ENCODE measurements around the gene SEMA3B.

SEMA3B gene

DNA sequence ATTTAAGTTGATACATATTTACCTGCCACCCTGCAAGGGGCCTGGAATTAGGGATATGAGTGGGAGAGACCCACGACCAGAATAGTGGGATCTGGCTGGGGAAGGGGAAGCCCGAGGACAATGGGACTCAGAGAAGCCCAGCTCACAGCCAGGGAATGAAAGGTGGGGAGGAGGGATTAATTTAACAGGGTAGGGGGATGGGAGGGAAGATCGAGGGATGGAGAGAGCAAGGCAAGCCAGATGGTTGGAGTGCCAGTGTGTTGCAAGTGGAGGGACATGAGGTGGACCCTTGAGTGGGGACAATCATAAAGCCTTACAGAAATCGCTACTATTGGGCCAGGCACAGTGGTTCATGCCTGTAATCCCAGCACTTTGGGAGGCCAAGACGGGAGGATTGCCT is 37.4 kb upstream of the SEMA3B start:
- H3K4me3 ChIP-seq (ENCODE audit: low read depth, low read length) = no peak overlapping the region
- TF ChIP-seq, protein P1, sequence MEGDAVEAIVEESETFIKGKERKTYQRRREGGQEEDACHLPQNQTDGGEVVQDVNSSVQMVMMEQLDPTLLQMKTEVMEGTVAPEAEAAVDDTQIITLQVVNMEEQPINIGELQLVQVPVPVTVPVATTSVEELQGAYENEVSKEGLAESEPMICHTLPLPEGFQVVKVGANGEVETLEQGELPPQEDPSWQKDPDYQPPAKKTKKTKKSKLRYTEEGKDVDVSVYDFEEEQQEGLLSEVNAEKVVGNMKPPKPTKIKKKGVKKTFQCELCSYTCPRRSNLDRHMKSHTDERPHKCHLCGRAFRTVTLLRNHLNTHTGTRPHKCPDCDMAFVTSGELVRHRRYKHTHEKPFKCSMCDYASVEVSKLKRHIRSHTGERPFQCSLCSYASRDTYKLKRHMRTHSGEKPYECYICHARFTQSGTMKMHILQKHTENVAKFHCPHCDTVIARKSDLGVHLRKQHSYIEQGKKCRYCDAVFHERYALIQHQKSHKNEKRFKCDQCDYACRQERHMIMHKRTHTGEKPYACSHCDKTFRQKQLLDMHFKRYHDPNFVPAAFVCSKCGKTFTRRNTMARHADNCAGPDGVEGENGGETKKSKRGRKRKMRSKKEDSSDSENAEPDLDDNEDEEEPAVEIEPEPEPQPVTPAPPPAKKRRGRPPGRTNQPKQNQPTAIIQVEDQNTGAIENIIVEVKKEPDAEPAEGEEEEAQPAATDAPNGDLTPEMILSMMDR (IDR thresholded peaks at IDR 0.05; ENCODE audit: insufficient read depth, low read depth, low read length, missing control alignments) = no peak
- no peak for DNase-seq (ENCODE audit: low read depth)

DNA sequence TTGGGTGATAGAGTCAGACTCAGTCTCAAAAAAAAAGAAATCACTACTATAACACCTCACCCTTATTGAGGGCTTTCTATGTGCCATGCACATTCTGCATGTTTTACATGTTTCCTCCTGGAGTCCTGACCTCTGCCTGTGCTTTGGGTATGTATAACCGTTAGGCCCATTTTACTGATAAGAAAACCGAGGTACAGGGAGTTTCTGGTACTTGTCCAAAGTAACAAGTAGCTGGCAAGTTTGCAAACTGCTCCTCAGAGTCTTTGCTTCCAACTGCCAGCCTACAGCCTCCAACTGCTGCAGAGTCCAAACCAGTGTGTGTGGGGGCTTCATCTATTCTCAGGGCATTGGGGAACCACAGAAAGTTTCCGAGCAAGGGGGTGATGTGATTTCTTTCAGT is 36.6 kb upstream of the SEMA3B start:
- no peak for DNase-seq (ENCODE audit: low read depth)
- TF ChIP-seq, protein P1 (IDR thresholded peaks at IDR 0.05; ENCODE audit: insufficient read depth, low read depth, low read length, missing control alignments) = no peak
- no peak overlapping the region for H3K4me3 ChIP-seq (ENCODE audit: low read depth, low read length)

DNA sequence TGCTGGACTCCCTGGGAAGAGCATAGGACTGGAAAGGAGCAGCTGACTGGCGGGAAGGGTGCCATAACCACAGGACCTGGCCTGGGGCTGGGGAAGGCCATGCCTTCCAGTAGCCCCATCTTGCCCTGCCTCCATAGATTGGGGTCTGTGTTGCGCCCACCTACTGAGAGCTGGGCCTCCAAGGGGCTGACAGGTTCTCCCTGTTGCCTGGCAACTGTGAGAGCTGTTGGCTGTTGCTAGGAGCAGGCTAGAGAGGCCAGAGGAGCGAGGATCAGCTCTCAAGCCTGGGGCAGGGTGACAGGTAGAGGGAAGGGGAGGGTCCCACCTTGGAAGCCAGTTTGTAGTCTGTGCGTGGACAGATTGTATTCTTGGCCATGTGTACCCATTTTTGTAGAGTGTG is 35.8 kb upstream of the SEMA3B start:
- TF ChIP-seq, protein P1 (IDR thresholded peaks at IDR 0.05; ENCODE audit: insufficient read depth, low read depth, low read length, missing control alignments) = no peak
- DNase-seq (ENCODE audit: low read depth) = no peak
- no peak overlapping the region for H3K4me3 ChIP-seq (ENCODE audit: low read depth, low read length)

DNA sequence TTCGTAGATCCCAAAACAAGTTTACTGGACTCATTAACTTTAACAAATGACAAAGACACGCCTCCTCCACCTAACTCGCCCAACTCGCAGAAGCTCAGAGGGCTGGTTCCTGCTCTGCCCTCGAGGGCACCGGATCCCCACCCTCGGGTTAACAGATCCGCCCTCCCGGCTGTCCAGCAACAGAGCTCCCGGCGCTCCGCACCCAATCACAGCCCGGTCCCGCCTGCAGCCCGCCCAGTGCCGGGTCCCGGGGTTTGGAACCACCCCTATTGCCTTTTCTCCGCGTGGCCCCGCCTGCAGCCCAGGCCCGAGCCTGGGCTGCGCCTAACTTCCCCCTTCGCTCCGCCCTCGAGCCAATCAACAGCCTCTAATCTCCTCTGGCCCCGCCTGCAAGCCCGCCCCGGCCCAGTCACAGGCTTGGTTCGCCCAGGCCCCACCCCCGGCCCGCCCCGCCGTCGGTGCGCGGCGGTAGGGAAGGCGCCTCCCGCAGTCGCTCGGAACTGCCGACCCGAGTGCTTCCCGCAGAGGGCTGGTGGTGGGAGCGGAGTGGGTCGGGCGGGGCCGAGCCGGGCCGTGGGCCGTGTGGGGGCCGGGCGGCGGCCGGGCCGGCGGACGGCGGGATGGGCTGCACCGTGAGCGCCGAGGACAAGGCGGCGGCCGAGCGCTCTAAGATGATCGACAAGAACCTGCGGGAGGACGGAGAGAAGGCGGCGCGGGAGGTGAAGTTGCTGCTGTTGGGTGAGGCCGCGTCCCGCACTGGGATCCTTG is 33.0 kb upstream of the SEMA3B start, which contains the start of gene GNAI2:
TSS of gene GNAI2 (plus strand) at position 489 of the 768 bp plus-strand sequence. CDS start at position 621, 132 bp downstream.
- peak within 1 kb of the TSS; percentile 81 for H3K4me3 ChIP-seq (ENCODE audit: low read depth, low read length)
- DNase-seq (ENCODE audit: low read depth) = peak; percentile 99
- TF ChIP-seq, protein P1 (IDR thresholded peaks at IDR 0.05; ENCODE audit: insufficient read depth, low read depth, low read length, missing control alignments) = no peak

DNA sequence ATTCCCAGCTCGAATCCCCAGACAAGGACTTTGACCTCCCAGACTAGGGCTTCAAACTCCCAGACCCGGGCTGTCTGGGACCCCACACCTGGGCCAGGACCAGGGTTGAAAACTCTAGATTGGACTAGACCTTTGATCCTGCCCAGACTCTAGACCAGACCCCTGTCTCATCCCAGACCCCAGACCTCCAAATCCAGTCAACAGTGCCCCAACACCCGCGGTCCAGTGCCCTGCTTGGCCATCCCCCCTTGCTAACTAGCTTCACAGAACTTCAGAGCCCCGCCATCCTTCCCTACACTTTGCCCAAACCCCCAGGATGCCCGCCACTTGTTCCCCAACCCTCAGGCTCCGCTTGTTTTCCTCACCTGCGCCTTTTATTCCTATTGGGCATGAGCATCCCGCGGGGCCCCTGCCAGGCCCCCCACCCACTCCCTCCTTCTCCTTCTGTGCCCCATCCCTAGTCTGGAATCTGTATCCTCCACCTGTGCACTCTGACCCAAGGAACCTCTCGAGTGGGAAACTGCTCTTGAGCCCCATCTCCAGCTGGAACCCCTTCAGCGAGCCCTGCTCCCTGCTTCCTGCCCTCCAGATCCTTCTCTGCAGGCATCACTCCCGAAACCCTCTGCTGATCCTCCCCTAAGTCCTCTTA is 32.3 kb upstream of the SEMA3B start:
- peak overlapping the region; percentile 81 for H3K4me3 ChIP-seq (ENCODE audit: low read depth, low read length)
- TF ChIP-seq, protein P1 (IDR thresholded peaks at IDR 0.05; ENCODE audit: insufficient read depth, low read depth, low read length, missing control alignments) = no peak
- DNase-seq (ENCODE audit: low read depth) = no peak

DNA sequence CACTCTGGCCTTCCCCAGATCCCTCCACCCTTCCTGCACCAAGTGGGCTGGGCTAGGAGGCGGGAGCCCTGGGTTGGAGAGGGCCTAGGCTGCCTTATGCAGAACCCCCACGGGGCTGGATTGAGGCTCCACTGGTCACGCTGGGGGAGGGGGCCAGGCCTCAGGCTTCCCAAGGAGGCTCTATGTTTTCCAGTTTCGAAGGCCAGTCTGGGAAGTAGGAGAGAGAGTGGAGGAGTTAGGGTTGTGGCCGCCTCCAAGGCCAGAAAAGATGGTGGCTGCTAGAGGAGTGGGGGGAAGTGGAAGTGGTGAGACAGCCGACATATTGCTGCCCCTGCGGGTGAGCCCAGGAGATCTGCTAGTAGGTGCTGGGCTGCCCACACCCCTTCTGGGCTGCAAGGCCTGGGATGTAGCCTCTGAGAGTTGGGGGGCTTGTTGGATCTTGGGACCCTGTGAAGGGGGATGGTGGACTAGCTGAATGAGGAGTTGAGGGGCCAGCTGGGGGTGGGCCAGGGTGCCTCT is 31.8 kb upstream of the SEMA3B start:
- DNase-seq (ENCODE audit: low read depth) = peak; percentile 43
- TF ChIP-seq, protein P1 (IDR thresholded peaks at IDR 0.05; ENCODE audit: insufficient read depth, low read depth, low read length, missing control alignments) = no peak

More for the DNA sequence above, 31.8 kb upstream of the SEMA3B start:
- peak overlapping the region; percentile 81 for H3K4me3 ChIP-seq (ENCODE audit: low read depth, low read length)

Data from GM12865 (cell line).